Thymus (tissue), 14 donors: Measurements from ENCODE around the gene ATP2B3. TPM values are rescaled to one million over a fixed set of nuclear protein-coding genes. Genes with fewer than 3 reads are reported as not detected.

Experiments used
- DNase-seq, 9 donors: peaks; one replicate each; pipeline ENCODE4 v3.0.0-alpha.2; 2013; ENCODE audit warnings: low spot score in 9 of 9, low read depth in 6 of 9, missing footprints in 1 of 9
- H3K27ac ChIP-seq, 2 donors: one replicate each; pipeline ENCODE4 v1.5.1; 2013; ENCODE audit warnings: control low read depth in 1 of 2, low read depth in 1 of 2, low read length in 1 of 2, mild to moderate bottlenecking in 1 of 2, moderate library complexity in 1 of 2
- H3K27me3 ChIP-seq, 2 donors: one replicate each; pipeline ENCODE4 v1.5.1; 2013; ENCODE audit warnings: low read length in 1 of 2; ENCODE audit not compliant: control insufficient read depth in 2 of 2, insufficient read depth in 1 of 2
- H3K36me3 ChIP-seq, 2 donors: one replicate each; pipeline ENCODE4 v1.5.1; 2013; ENCODE audit warnings: low read length in 1 of 2, mild to moderate bottlenecking in 1 of 2, moderate library complexity in 1 of 2; ENCODE audit not compliant: control insufficient read depth in 2 of 2, insufficient read depth in 2 of 2
- H3K4me1 ChIP-seq, 2 donors: one replicate each; pipeline ENCODE4 v1.5.1; 2013; ENCODE audit warnings: low read length in 2 of 2; ENCODE audit not compliant: control insufficient read depth in 2 of 2, insufficient read depth in 2 of 2
- H3K4me3 ChIP-seq, 2 donors: one replicate each; pipeline ENCODE4 v1.5.1; 2013; ENCODE audit warnings: low read length in 2 of 2, control low read depth in 1 of 2, mild to moderate bottlenecking in 1 of 2
- H3K9me3 ChIP-seq, 2 donors: one replicate each; pipeline ENCODE4 v1.5.1; 2013; ENCODE audit warnings: low read length in 1 of 2, mild to moderate bottlenecking in 1 of 2; ENCODE audit not compliant: control insufficient read depth in 2 of 2, insufficient read depth in 1 of 2
- WGBS: extraction: QIAGEN DNeasy Blood & Tissue Kit; methylation state at CpG from one replicate; pipeline ENCODE4 v1.1.7; 2013; 5-methylcytosine and 5-hydroxymethylcytosine counted together
- long read RNA-seq, 10 donors: transcript quantifications; one replicate each; lab custom pipeline, GENCODE V29; 2026
- polyA plus RNA-seq: library from polyadenylated mRNA; stranded (reverse); fragments of 200-250 nt; gene quantifications from one replicate; pipeline ENCODE4 v1.2.3, GENCODE V29; 2013
- total RNA-seq: library from RNA; stranded (reverse); fragments of 120-200 nt; gene quantifications from one replicate; pipeline ENCODE4 v1.2.4, GENCODE V29; 2013
- donor health status: healthy.

The ATP2B3 gene
- total RNA-seq (0.09 TPM), polyA plus RNA-seq (0.02 TPM)
- long read RNA-seq, donor 1, result 0 reads
- long read RNA-seq, donor 2, result 0 reads
- long read RNA-seq, donor 3, result 0 reads
- long read RNA-seq, donor 4, result 0 reads
- long read RNA-seq, donor 5, result 0 reads
- long read RNA-seq, donor 6, result 0 reads
- long read RNA-seq, donor 7, result 0 reads
- long read RNA-seq, donor 8, result 0 reads
- long read RNA-seq, donor 9, result 0 reads
- long read RNA-seq, donor 10, result 0 reads

- no peak for DNase-seq
- no peak within 1 kb of the TSS for H3K27ac ChIP-seq
- H3K4me1 ChIP-seq, result peaks cover 0 to 10% of the 10 kb centered on the region in 2 donors
- no peak within 1 kb of the TSS for H3K4me3 ChIP-seq
- H3K9me3 ChIP-seq, result no peaks in the 10 kb centered on the region
- WGBS, result 2% methylated on average over 45 of the region's 50 CpGs
- H3K27me3 ChIP-seq, result peaks cover 23 to 72% of the 10 kb centered on the region in 2 donors
- H3K36me3 ChIP-seq, result no peaks in the 10 kb centered on the region
Measured at GRCh38 chrX:153517423-153517822, at the start of gene ATP2B3. Gene ATP2B3, plus strand, starts transcription at chrX:153517642. Its CDS starts 18,606 bp downstream, at chrX:153536248.

GRCh38 chrX:153468008-153468580 lies 49.3 kb upstream of the ATP2B3 start:
- Histone ChIP-seq H3K4me1 (peaks cover 5 to 18% of the 10 kb centered on the region in 2 donors), H3K4me3 (no peak overlapping the region), H3K27ac (no peak overlapping the region), H3K36me3 (peaks cover 7 to 12% of the 10 kb centered on the region in 2 donors), H3K9me3 (no peaks in the 10 kb centered on the region), H3K27me3 (no peaks in the 10 kb centered on the region)
- DNase-seq, result no peak
- over 99% methylated on average over 12 of the region's 12 CpGs for WGBS

GRCh38 chrX:153469811-153470410 lies 47.5 kb upstream of the ATP2B3 start:
- DNase-seq, result peak in 2 of 9 donors; percentile 15 to 16
- WGBS, result 1% methylated on average over 32 of the region's 32 CpGs
- H3K4me3 ChIP-seq, result peak overlapping the region; percentile 55 to 63

GRCh38 chrX:153470411-153471363 lies 46.8 kb upstream of the ATP2B3 start, which contains the start of gene HAUS7:
Gene HAUS7, minus strand, starts transcription at chrX:153470576. Its CDS starts 19 bp downstream, at chrX:153470557.
- Histone ChIP-seq H3K36me3 (peaks cover 0 to 4% of the 10 kb centered on the region in 2 donors), H3K9me3 (no peaks in the 10 kb centered on the region), H3K27me3 (peaks cover 0 to 8% of the 10 kb centered on the region in 2 donors), H3K27ac (peak within 1 kb of the TSS; percentile 65 to 68), H3K4me1 (peaks cover 9 to 34% of the 10 kb centered on the region in 2 donors), H3K4me3 (peak within 1 kb of the TSS; percentile 55 to 63)
- DNase-seq, result peak; percentile 55 to 89 (median 74)
- 10% methylated on average over 66 of the region's 70 CpGs for WGBS

More at GRCh38 chrX:153469811-153470410, 47.5 kb upstream of the ATP2B3 start:
- Histone ChIP-seq H3K4me1 (peaks cover 7 to 27% of the 10 kb centered on the region in 2 donors), H3K36me3 (peaks cover 0 to 5% of the 10 kb centered on the region in 2 donors), H3K9me3 (no peaks in the 10 kb centered on the region), H3K27ac (peak overlapping the region; percentile 18 to 32), H3K27me3 (peaks cover 0 to 2% of the 10 kb centered on the region in 2 donors)

- DNase-seq, result no peak
- no peak overlapping the region for H3K27ac ChIP-seq
- no peak overlapping the region for H3K4me3 ChIP-seq
- H3K27me3 ChIP-seq, result peaks cover 0 to 11% of the 10 kb centered on the region in 2 donors
- H3K9me3 ChIP-seq, result no peaks in the 10 kb centered on the region
- 94% methylated on average over 11 of the region's 11 CpGs for WGBS
- peaks cover 0 to 4% of the 10 kb centered on the region in 2 donors for H3K36me3 ChIP-seq
- peaks cover 9 to 35% of the 10 kb centered on the region in 2 donors for H3K4me1 ChIP-seq
Measured at GRCh38 chrX:153471663-153472280, 45.7 kb upstream of the ATP2B3 start.

GRCh38 chrX:153473126-153473525 lies 44.3 kb upstream of the ATP2B3 start:
- 92% methylated on average over 10 of the region's 10 CpGs for WGBS
- Histone ChIP-seq H3K4me3 (no peak overlapping the region), H3K27me3 (peaks cover 0 to 11% of the 10 kb centered on the region in 2 donors), H3K4me1 (peaks cover 9 to 37% of the 10 kb centered on the region in 2 donors), H3K27ac (no peak overlapping the region), H3K36me3 (peaks cover 0 to 4% of the 10 kb centered on the region in 2 donors), H3K9me3 (no peaks in the 10 kb centered on the region)
- no peak for DNase-seq

GRCh38 chrX:153474266-153474665 lies 43.2 kb upstream of the ATP2B3 start:
- peaks cover 9 to 33% of the 10 kb centered on the region in 2 donors for H3K4me1 ChIP-seq
- WGBS, result 83% methylated on average over 10 of the region's 10 CpGs
- peaks cover 0 to 11% of the 10 kb centered on the region in 2 donors for H3K27me3 ChIP-seq
- H3K36me3 ChIP-seq, result no peaks in the 10 kb centered on the region
- DNase-seq, result peak in 1 of 9 donors; percentile 23
- H3K27ac ChIP-seq, result no peak overlapping the region
- no peaks in the 10 kb centered on the region for H3K9me3 ChIP-seq
- no peak overlapping the region for H3K4me3 ChIP-seq

GRCh38 chrX:153474718-153475117 lies 42.7 kb upstream of the ATP2B3 start:
- WGBS, result 3% methylated on average over 52 of the region's 59 CpGs
- Histone ChIP-seq H3K4me1 (peaks cover 6 to 30% of the 10 kb centered on the region in 2 donors), H3K9me3 (no peaks in the 10 kb centered on the region), H3K27me3 (peaks cover 0 to 11% of the 10 kb centered on the region in 2 donors), H3K36me3 (no peaks in the 10 kb centered on the region), H3K4me3 (peak overlapping the region in 1 of 2 donors; percentile 29), H3K27ac (no peak overlapping the region)
- DNase-seq, result peak in 3 of 9 donors; percentile 30 to 56 (median 38)
